Breast epithelium (tissue), 3 donors: ENCODE measurements around the gene ARL2.

Source experiments
- POLR2A ChIP-seq: fragments of 450-650 bp; IDR thresholded peaks from one replicate; pipeline ENCODE4 v1.6.1; 2016; ENCODE audit warnings: antibody characterized with exemption, mild to moderate bottlenecking, moderate library complexity
- POLR2AphosphoS5 ChIP-seq, 3 donors: sonication (generic); formaldehyde crosslinking; IDR thresholded peaks; one replicate each; pipeline ENCODE4 v1.6.1; 2017; ENCODE audit warnings: antibody characterized with exemption in 3 of 3
- TF ChIP-seq, protein P1 (sequence below), 3 donors: fragments of 450-650 bp; IDR thresholded peaks; one replicate each; pipeline ENCODE4 v1.5.1; 2016 to 2017; ENCODE audit warnings: antibody characterized with exemption in 3 of 3, mild to moderate bottlenecking in 3 of 3, moderate library complexity in 3 of 3

DNA sequence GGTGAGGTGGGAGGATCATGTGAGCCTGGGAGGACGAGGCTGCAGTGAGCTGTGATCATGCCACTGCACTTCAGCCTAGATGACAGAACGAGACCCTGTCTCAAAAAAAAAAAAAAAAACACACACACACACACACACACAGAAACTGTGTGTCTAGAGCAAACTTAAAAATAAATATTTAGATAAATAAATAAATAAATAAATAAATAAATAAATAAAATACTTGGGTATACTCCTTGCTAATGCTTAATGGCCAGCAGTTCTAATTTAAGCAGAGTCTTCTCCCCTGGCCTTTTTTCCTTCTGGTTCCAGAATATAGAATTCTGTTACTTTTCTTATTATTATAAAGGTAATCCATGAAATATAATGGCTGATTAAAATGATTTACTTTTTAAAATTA is 5.1 kb upstream of the ARL2 start:
- TF ChIP-seq, protein P1, sequence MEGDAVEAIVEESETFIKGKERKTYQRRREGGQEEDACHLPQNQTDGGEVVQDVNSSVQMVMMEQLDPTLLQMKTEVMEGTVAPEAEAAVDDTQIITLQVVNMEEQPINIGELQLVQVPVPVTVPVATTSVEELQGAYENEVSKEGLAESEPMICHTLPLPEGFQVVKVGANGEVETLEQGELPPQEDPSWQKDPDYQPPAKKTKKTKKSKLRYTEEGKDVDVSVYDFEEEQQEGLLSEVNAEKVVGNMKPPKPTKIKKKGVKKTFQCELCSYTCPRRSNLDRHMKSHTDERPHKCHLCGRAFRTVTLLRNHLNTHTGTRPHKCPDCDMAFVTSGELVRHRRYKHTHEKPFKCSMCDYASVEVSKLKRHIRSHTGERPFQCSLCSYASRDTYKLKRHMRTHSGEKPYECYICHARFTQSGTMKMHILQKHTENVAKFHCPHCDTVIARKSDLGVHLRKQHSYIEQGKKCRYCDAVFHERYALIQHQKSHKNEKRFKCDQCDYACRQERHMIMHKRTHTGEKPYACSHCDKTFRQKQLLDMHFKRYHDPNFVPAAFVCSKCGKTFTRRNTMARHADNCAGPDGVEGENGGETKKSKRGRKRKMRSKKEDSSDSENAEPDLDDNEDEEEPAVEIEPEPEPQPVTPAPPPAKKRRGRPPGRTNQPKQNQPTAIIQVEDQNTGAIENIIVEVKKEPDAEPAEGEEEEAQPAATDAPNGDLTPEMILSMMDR (IDR thresholded peaks at IDR 0.05): no peak
- TF ChIP-seq POLR2A: no peak
- no peak for TF ChIP-seq POLR2AphosphoS5 (IDR thresholded peaks at IDR 0.05)
